GM18507 (cell line): ENCODE data around the gene RRP1.
"Not testable (repeated sequence)": the region's sequence is repeated elsewhere in the genome, so short reads cannot be mapped to it uniquely, and the experiment has no call there.

Source experiments
- DNase-seq: peaks from one replicate; pipeline ENCODE4 v3.0.0; 2011; ENCODE audit warnings: low read depth; ENCODE audit not compliant: insufficient read length; ENCODE audit errors: extremely low spot score
- FAIRE-seq: peaks from 2 replicates; lab custom pipeline; 2011; peaks lifted over from hg19 to GRCh38; lab: Jason Lieb, UNC

The RRP1 gene

GRCh38 chr21:43812139-43812821 lies 22.9 kb downstream of the RRP1 start:
- no peak for DNase-seq
- FAIRE-seq = no peak

GRCh38 chr21:43812957-43813655 lies 23.7 kb downstream of the RRP1 start:
- DNase-seq = no peak
- no peak for FAIRE-seq

- FAIRE-seq (no peak), DNase-seq (no peak)
These were observed 24.2 kb downstream of the RRP1 start for GRCh38 chr21:43813656-43813980.

- no peak for DNase-seq
- no peak for FAIRE-seq
These were observed 25.1 kb downstream of the RRP1 start for GRCh38 chr21:43814215-43815106.

GRCh38 chr21:43815107-43815613 lies 25.8 kb downstream of the RRP1 start:
- DNase-seq = no peak

GRCh38 chr21:43815991-43816390 lies 26.6 kb downstream of the RRP1 start:
- FAIRE-seq = no peak
- no peak for DNase-seq

More at GRCh38 chr21:43815107-43815613, 25.8 kb downstream of the RRP1 start:
- FAIRE-seq = no peak

- FAIRE-seq (no peak), DNase-seq (no peak)
These were observed 27.3 kb downstream of the RRP1 start for GRCh38 chr21:43816611-43817071.

GRCh38 chr21:43817157-43818086 lies 28.0 kb downstream of the RRP1 start:
- DNase-seq = no peak

GRCh38 chr21:43818685-43819084 lies 29.3 kb downstream of the RRP1 start:
- FAIRE-seq = no peak

More at GRCh38 chr21:43817157-43818086, 28.0 kb downstream of the RRP1 start:
- FAIRE-seq = no peak

GRCh38 chr21:43819511-43820405 lies 30.4 kb downstream of the RRP1 start:
- no peak for FAIRE-seq
- no peak for DNase-seq

More at GRCh38 chr21:43818685-43819084, 29.3 kb downstream of the RRP1 start:
- no peak for DNase-seq

- no peak for DNase-seq
These were observed 31.1 kb downstream of the RRP1 start for GRCh38 chr21:43820466-43820865.

GRCh38 chr21:43822166-43822565 lies 32.8 kb downstream of the RRP1 start:
- DNase-seq, FAIRE-seq: not testable (repeated sequence)

More at GRCh38 chr21:43820466-43820865, 31.1 kb downstream of the RRP1 start:
- FAIRE-seq = no peak

- not testable (repeated sequence) for DNase-seq
- peak; percentile 42 for FAIRE-seq
These were observed 33.4 kb downstream of the RRP1 start for GRCh38 chr21:43822741-43823140.

- FAIRE-seq (no peak), DNase-seq (no peak)
These were observed 35.2 kb downstream of the RRP1 start for GRCh38 chr21:43824333-43825241.

GRCh38 chr21:43825242-43825935 lies 36.0 kb downstream of the RRP1 start:
- DNase-seq = no peak
- FAIRE-seq = no peak

GRCh38 chr21:43825936-43826622 lies 36.7 kb downstream of the RRP1 start:
- DNase-seq (no peak), FAIRE-seq (no peak)
